LNCaP clone FGC (cell line): ENCODE measurements around the gene ZNF267.
A peak's percentile ranks its signal among the peaks of the same experiment; 100 is the strongest.
"Not testable (repeated sequence)": the region's sequence is repeated elsewhere in the genome, so short reads cannot be mapped to it uniquely, and the experiment has no call there.

ENCODE experiments used
- DNase-seq: peaks from one replicate; pipeline ENCODE4 v3.0.0-alpha.2; 2011; ENCODE audit warnings: low read depth
- H3K4me3 ChIP-seq: 2 replicates; pipeline ENCODE4 v1.5.1; 2011; ENCODE audit warnings: mild to moderate bottlenecking, low read depth, low read length, control low read depth
- CTCF ChIP-seq: IDR thresholded peaks from 2 replicates; pipeline ENCODE4 v1.5.1; 2012; ENCODE audit warnings: mild to moderate bottlenecking; ENCODE audit not compliant: control insufficient read depth, insufficient read depth; ENCODE audit errors: extremely low read depth

Gene ZNF267

GRCh38 chr16:31873556-31874365 lies at the start of gene ZNF267:
Gene ZNF267 (plus strand): TSS chr16:31873807. CDS start chr16:31873967, 160 bp downstream.
- DNase-seq, result peak; percentile 71
- no peak for TF ChIP-seq CTCF
- peak within 1 kb of the TSS; percentile 66 for H3K4me3 ChIP-seq

- DNase-seq, result no peak
- H3K4me3 ChIP-seq, result no peak overlapping the region
- TF ChIP-seq CTCF, result no peak
Observed at GRCh38 chr16:31833047-31833446, 40.6 kb upstream of the ZNF267 start.

DNA sequence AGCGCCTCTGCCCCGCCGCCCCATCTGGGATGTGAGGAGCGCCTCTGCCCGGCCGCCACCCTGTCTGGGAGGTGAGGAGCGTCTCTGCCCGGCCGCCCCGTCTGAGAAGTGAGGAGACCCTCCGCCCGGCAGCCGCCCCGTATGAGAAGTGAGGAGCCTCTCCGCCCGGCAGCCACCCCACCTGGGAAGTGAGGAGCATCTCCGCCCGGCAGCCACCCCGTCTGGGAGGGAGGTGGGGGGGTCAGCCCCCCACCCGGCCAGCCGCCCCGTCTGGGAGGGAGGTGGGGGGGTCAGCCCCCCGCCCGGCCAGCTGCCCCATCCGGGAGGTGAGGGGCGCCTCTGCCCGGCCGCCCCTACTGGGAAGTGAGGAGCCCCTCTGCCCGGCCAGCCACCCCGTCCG lies 37.2 kb upstream of the ZNF267 start:
- H3K4me3 ChIP-seq, DNase-seq: not testable (repeated sequence)

DNA sequence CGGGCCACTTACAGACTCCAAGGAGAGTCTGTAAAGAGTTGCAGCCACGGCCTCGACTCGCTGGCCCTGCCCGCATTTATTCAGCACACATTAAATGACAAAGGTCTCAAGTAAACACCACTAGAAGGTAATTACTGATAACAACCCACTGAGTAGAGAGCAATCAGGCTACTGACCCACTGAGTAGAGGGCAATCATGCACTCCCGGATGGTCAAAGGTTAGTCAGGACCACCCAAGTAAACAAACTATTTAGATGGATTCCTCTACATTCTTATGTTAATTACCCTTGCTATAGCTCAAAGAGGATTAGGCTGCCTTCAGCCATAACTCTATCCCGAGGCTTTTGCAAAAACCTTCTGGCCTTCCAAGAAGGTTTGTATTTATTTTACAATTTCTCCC lies 30.7 kb upstream of the ZNF267 start:
- no peak for DNase-seq
- H3K4me3 ChIP-seq, result no peak overlapping the region
- no peak for TF ChIP-seq CTCF

- H3K4me3 ChIP-seq, DNase-seq: not testable (repeated sequence)
Observed at GRCh38 chr16:31848572-31848971, 25.0 kb upstream of the ZNF267 start.

- no peak overlapping the region for H3K4me3 ChIP-seq
- no peak for TF ChIP-seq CTCF
- DNase-seq, result no peak
Observed at GRCh38 chr16:31853291-31853690, 20.3 kb upstream of the ZNF267 start.

DNA sequence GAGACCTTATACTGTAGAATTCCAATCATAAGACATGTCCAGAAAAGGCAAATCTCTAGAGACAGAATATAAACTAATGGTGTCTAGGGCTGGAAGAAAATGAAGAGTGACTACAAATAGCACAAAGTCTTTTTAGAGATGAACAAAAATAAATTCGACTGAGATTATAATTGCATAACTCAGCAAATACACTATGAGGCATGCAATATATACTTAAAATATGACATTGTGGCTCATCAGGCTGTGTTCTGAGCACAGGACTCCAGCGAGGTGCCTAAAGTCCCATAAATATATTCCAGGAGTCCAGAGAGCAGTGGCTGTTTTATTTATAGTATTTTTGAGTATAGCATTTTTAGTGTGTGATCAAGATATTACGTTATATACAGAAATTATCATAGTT lies 13.1 kb upstream of the ZNF267 start:
- TF ChIP-seq CTCF, result no peak
- DNase-seq, result no peak

GRCh38 chr16:31861455-31861854 lies 12.2 kb upstream of the ZNF267 start:
- no peak overlapping the region for H3K4me3 ChIP-seq
- no peak for TF ChIP-seq CTCF
- DNase-seq, result no peak

More for the DNA sequence above, 13.1 kb upstream of the ZNF267 start:
- H3K4me3 ChIP-seq, result no peak overlapping the region
